GM21381 (cell line): Measurements from ENCODE around the gene ACO2.

ENCODE experiments used
- ATAC-seq: cut with Tn5 transposase; IDR thresholded peaks from one replicate; pipeline ENCODE4 v1.9.1; 2021; ENCODE audit warnings: mild to moderate bottlenecking, moderate library complexity; ENCODE audit not compliant: unreplicated experiment

Gene ACO2

DNA sequence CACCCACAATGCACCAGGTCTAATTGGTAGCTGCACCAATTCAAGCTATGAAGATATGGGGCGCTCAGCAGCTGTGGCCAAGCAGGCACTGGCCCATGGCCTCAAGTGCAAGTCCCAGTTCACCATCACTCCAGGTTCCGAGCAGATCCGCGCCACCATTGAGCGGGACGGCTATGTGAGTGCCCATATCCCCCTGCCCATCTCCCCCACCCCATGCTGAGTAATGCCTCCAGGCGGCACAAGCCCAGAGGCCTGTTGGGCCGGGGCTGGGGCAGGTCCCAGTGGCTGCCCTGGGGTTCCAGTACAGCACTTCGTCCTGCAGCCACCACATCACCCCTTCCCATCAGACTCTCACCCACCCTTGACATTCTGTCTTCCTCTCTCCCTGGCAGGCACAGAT, 53.9 kb downstream of the ACO2 start:
- ATAC-seq: no peak

DNA sequence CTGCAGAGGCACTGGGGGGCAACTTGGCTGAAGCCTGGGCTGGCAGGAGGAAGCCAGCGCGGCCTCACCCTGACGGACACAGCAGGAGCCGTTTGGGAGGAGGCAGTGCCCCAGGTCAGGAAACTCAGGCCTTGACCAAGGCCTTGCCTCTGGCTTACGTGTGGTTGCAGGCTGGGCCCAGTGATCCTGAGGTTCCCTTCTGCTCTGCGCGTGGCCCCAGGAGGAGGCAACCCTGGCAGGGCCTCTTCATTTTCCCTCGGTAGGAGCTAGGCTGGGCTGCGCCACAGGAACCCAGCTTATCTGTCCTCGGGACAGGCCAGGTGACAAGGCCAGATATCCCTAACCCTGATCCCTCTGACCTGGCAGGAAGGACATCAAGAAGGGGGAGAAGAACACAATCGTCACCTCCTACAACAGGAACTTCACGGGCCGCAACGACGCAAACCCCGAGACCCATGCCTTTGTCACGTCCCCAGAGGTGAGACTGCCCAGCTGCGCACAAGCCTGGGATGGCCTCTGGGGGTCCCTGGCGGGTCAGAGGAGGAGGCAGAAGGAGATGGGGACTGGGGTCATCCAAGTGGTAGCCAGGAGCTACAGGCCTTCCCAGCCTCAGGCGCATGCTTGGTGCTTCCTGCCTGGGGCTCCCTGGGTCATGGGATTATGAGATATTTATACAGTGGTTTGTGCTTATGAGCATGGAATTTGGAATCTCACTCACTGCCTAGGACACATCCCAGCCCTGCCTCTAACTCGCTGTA, 54.7 kb downstream of the ACO2 start:
- ATAC-seq: no peak

DNA sequence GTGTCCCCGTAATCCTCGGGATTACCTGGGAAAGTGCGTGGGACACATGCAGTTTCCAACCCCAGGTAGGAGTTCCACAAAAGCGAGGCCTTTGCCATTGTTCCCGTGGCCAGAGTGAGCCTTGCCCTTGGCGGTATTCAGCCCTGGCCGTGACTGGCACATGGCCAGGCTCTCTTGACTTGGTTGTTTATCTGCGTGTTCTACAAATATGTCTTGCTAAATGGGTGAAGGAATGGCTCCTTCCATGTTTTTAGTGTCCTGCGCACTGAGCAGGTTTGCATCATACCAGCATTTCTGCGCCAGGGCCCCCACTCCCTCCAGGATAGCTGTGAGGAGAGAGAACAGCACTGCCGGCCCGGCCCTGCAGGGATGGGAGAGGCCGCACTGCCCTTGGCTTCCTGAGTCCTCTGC, 55.3 kb downstream of the ACO2 start:
- no peak for ATAC-seq

DNA sequence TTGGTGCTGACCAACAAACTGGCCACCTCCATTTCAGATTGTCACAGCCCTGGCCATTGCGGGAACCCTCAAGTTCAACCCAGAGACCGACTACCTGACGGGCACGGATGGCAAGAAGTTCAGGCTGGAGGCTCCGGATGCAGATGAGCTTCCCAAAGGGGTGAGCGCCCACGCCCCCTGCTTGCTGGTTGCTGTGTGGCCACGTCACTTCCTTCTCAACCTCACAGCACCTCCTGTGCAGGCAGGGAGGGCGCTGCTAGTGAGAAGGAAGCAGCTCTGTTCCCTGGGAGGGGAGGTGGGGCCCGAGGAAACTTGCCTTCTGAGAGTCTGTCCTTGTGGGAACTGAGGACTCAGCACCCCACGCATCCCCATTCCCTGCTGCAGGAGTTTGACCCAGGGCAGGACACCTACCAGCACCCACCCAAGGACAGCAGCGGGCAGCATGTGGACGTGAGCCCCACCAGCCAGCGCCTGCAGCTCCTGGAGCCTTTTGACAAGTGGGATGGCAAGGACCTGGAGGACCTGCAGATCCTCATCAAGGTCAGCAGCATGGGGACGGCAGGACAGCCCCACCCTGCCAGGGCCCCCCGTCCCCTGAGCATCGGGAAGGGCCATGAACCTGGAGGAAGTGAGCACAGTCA, 56.0 kb downstream of the ACO2 start:
- no peak for ATAC-seq

DNA sequence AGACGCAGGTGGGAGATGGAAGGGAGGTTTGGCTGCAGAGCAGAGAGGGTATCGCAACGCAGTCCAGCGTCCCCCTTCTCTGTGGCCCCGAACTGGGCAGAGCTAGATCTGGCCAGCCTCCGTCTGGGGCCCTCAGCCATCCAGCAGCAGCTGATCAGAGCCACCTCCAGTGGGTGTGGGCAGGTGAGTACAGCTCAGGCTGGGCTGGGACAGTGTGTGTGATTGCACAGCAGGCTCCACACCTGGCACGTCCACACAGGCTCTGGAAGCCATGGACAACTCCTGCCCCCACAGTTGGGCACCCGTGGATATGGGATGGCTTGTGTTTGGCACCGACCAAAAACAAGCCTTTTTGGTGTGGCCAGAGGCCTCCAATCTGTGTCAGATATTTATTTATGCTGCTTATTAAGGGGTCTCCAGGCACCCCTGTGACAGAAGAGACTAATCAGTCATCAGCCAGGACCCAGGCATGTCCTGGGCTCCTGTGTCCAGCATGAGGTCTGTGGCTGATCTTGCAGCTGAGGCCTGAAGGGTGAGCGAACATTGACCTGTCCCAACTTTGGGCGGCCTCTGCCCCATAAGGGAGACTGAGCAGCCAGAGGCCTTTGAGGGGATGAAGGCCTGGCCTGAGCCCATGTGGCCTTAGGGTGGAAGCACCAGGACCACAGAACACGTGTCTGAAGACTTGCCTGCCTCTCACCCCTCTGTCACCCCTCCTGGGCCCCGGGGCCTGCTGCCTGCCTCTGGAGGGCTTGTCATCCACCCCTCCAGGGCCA, 56.7 kb downstream of the ACO2 start:
- ATAC-seq: no peak

DNA sequence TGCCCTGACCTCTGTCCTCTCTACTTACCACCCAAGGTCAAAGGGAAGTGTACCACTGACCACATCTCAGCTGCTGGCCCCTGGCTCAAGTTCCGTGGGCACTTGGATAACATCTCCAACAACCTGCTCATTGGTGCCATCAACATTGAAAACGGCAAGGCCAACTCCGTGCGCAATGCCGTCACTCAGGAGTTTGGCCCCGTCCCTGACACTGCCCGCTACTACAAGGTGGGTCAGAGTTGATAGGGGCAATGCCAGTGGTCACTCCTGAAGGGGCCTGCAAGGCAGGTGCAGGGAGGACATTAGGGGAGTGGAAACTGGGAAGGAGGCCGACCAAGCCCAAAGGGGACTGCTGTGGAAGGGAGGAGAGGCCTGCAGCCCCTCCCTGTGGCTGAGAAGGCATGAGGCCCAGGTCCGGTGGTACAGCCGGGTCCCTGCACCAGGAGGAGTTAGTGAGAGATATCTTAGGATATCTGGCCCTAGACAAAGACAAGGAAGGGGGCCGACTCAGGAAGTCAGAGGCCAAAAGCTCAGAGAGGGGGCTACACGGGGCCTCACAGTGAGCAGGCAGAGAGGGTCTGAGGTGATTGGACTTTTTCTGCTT, 57.4 kb downstream of the ACO2 start:
- ATAC-seq: no peak

DNA sequence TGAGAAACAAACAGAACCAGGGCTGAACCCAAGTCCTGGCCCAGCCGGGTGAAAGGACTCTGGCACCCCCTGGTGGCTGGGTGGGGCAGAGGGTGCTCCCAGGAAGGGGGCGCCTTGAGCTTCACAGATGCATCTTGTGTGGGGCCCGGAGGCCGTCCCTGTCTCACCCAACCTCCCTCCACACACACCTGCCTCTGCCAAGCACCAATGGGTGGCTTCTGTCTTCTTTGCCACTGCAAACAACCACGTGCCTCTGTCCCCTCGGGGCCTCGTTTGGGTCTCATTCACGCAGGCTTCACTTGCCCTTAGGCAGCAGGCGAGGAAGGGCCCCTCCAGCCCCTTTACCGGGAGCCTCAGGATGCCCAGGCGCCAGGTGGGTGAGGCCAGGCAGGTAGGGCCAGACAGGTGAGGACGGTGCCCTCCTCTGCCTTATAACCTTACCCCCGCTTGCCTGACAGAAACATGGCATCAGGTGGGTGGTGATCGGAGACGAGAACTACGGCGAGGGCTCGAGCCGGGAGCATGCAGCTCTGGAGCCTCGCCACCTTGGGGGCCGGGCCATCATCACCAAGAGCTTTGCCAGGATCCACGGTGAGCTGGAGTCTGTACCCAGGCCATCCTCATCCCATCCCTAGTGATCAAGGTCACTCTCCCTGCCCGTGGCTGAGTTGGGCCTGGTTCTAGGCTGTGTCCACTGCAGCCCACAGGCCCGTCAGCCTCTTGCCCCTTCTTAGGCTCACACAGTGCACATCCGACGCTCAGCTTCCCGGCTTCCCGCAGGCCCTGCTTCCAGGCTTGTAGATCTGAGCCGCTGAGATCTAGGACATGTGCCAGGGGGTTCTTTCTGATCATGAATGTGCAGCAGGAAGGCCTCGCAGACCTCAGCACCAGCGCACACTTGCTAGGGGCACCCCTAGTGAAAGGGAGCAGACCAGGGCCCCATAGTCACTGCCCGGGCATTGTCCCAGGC, 58.2 kb downstream of the ACO2 start:
- ATAC-seq: no peak

DNA sequence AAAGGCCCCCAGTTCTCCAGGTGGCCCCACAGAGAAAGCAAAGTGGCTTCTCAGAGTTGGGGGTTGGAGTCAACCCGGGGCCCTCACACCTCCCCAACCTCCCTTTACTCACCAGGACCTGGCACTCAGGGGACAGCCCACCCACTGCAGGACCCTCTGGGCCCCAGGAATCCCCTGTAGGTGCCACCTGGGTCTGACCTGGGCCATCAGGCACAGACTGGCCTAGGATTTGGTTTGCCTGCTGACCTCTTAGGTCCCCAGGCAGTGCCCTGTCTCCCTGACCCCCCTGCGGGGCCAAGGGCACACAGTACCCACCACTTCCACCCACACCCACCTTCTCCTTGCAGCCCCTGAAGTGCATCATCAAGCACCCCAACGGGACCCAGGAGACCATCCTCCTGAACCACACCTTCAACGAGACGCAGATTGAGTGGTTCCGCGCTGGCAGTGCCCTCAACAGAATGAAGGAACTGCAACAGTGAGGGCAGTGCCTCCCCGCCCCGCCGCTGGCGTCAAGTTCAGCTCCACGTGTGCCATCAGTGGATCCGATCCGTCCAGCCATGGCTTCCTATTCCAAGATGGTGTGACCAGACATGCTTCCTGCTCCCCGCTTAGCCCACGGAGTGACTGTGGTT, 59.3 kb downstream of the ACO2 start:
- ATAC-seq: no peak

DNA sequence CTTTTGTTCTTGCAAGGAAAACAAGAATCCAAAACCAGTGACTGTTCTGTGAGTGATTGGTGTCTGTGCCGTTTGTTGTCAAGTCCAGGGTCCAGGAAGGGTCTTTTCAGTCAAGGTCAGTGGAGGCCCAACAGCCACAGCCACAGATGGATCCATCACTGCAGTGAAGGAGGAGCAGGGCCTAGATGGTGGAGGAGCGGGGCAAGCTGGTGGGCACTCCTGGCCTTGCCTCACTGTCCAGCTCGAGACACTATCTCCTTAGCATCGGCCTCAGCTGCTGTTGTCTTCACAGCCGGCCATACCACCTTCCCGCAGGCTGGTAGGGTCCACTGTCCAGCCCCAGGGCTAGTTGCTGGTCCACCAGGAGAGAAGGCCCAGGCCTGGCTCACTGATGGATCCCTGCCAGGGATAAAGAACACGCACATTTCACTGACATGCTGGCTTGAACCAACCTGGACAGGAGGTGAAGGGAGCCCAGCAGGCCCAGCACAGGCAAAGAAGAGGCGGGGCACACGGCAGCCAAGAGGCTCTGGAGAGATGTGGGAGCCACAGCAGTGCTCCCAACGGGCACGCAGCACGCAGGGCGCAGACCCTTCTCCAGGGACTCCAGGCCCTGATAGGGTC, 60.1 kb downstream of the ACO2 start:
- no peak for ATAC-seq

DNA sequence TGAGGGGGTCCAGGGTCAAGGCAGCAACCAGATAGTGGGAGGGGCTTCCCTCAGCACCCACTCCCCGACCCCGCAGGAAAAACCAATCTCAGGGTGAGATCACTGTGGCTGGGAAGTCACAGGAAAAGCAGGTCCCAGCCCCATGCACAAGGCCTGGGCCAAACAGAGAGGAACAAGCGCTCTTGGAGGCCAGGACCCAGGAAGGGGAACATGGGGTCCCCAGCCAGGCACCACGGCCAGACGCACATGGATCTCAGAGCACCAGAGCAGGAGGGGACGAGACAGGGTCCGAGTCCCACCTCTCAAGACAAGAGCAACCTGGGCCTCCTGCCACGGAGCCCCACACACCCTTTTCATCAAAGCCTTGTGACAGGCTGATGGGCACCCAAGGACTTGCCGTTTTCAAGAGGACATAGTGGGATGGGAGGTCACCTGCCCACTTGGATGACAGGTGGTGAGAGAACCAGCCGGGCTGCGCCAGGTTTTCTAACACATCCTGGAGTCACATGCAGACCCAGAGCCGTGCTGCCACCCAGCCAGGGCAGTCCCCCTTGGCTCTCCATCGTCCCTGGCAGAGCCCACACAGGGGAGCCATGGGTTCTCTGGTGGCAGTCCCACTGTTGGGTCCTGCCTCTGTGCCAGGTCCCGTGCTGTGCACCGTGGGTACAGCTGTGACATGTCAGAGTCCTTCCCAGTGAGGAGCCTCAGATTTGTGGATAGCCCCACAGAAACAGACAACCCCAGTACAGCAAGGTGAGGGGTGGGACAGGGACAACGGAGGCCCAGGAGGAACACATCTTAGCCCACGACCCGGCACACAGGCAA, 62.2 kb downstream of the ACO2 start:
- ATAC-seq: no peak

DNA sequence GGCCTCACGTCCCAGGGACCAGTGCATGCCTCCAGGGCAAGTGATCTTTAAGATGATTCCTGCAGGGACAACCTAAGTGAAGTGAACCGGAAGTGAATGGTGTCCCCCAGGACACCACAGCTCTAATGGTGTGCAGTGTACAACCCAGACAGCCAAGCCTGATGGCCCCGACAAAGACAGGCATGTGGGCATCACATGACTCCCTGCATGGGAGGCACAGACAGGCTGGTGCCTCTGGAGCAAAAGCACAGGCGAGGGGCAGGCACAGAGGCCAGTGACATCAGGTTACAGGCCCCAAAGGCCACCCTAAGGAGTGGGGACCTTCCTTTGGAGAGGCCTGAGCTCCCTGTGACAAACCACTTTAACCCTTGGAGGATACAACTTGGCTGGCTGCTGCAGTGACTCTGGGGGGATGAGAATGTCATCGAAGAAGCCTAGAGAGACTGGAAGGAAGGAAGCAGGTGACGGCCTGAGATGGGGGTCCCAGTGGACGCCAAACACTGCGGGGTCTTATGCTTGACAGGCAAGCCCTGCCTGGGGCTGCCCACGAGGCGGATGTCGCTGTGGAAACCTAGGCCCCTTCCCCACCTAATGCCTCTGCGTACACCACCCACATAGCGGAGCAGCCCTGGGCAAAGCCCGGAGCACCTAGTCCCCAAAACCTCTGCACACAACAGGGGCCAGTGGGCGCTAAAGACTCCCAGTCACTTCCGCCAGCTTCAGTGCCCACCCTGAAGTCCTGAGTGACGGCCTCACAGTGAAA, 63.0 kb downstream of the ACO2 start:
- ATAC-seq: no peak

DNA sequence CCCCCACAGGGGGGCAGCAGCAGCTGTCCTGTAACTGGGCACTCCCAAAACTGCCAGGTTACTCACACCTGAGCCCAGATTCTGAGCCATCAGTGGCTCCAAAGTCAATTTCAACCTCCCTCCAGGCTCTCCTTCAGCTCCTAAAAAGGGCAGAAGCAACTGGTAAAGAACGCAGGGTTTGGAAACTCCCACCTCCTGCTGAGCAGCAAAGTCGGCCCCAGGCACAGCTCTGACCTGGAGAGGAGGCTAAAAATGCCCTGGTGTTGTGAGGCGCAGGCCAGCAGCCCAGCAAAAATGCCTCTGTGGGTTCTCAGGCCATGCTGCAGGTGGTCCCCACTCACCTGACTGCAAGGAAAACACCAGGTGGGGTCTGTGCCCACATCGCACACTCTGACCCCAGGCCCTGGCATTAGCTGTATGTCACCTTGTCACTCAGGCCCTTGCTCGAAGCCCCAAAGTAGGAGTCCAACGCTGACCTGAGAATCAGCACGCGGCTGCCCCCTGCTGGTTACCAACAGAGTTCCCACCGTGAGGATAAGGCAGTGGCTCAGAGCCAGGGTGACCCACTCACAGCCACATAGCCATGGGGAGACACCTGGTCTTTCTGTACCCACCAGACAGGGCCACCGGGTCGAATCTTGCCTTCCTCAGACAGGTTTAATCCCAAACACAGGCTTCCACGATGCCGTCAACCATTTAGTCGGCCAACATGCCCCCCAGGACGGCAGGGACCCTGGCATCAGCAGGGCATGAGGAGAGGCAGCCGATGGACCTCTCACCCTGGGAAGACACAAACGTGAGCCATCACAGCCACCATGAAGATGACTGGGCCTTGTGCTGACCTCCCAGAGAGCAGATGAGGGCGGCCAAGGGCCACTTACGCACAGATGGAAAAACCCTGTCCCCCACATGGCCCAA, 64.2 kb downstream of the ACO2 start:
- no peak for ATAC-seq

DNA sequence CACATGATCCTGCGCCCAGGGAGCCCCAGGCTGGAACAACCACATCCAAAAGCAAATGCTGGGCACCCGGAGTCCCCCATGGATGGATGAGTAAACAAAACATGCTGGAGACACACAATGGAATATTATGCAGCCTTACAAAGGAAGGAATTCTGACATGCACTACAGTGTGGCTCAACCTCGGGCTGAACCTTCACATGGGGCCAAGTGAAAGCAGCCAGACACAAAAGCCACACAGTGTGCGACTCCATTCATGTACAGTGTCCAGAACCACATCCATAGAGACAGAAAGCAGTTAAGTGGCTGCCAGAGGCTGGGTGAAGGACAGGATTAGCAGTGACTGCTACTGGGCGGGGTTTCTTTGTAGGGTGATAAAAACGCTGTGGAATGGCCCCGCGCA, 65.3 kb downstream of the ACO2 start:
- no peak for ATAC-seq

DNA sequence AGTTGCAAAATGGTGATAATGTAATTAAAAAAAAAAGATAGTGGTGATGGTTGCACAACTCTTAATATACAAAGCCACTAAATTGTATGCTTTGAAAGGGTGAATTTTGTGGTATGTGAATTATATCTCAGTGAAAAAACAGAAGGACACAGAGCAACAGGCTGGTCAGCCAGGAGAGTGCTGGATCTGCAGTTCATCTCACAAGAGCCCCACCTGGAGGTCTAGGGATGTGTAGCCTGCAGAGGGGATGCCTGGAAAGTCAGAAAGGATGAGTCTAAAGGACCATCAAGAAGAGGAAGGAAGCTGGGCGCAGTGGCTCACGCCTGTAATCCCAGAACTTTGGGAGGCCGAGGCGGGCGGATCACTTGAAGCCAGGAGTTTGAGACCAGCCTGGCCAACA, 66.3 kb downstream of the ACO2 start:
- ATAC-seq: no peak

DNA sequence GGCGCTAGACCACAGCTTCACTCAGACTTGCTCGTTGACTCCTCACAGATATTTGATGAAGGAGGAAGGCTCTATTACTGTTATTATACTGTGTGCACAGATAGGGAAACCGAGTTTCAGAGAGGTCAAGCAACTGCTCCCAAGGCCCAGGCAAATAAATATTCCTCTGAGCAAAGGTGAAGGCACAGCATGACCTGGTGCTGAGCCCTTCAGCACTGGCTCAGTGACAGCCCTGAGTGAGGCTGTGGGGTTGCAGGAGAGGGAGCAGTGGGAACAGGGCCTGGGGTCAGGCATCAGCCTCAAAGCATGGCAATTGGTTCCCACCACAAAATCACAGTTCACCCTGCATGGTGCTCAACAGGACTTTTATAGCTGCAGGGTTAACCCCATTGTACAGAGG, 68.3 kb downstream of the ACO2 start:
- no peak for ATAC-seq

DNA sequence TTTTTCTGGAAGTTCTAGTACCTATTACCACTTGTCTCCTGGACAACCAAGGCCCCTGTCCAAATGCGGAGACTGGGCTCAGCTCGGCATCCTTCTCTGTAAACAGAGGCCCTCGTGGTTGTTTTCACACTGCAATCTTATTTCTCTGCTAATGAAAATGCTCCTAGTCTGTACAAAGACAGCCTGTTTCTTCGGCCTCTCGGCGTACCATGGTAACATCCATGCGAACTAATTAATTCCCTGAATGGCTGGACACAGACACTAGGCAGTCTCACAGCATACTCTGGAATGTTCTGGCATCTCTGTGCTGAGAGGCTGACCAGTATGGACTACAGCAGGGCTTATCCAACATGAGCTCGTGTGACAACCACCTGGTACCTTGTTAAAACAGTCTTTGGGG, 69.7 kb downstream of the ACO2 start:
- ATAC-seq: no peak
